ENCODE data around the gene GNB3. TPM values are rescaled to one million over a fixed set of nuclear protein-coding genes. Genes with fewer than 3 reads are reported as not detected.

GNB3 gene
- total and polyA plus RNA-seq, 9 of the 15 experiments (the other 6 are each of a cell fraction or from before 2014, with no cell fraction given): 1.4 to 5.8 (median 2.0) TPM

DNA sequence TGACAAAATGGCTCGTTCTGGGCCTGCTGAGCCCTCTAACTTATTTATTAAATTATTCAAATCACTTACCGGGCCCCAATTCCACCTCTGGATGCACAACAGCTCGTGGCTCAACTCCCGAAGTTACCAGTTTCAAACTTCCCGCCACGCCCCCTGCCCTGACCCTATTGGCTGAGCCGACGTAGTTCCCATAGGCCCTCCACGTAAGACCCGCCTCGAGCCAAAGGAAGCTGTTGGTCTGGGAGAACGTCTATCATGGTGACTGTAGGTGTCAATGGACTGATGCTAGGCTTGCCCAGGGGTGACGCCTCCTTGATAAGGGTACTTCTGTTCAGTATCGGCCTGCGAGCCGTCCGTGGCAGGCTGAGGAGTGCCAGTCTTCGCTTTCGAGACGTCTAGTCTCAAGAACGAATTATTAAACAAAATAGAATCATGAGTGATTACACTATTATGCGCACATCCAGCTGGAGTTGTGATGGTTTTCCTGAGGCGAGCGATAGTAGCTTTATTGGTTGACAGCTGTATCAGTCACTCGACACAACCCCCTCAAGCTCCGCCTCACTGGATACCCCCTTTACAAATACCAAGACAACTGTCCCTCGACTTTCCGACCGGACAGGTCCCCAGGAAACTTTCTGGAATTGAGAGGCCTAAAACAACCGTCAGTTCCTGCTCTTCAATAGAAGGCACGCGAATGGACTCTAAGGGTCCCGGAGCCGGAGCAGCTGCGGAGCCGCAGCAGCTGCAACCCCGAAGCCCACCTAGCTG lies 10.6 kb downstream of the GNB3 start, which contains the start of gene CDCA3 (continued):
- TF ChIP-seq NR3C1 (CRISPR knock-in tag; IDR thresholded peaks at IDR 0.05) (no peak), SRSF3 (IDR thresholded peaks at IDR 0.05; ENCODE audit: insufficient read depth, low read length) (no peak), ZNF668 (CRISPR knock-in tag; IDR thresholded peaks at IDR 0.05) (no peak), SMAD4 (CRISPR knock-in tag; conservative IDR thresholded peaks at IDR 0.05) (no peak), ZNF584 (CRISPR knock-in tag; IDR thresholded peaks at IDR 0.05; ENCODE audit: low read depth) (no peak), ELF1 (tag; IDR thresholded peaks at IDR 0.05) (no peak), NFIC (IDR thresholded peaks at IDR 0.05) (no peak), MAZ (CRISPR knock-in tag; conservative IDR thresholded peaks at IDR 0.05 in 1 of 2, IDR thresholded peaks at IDR 0.05 in 1 of 2) (no peak; a peak in 2 of 4 replicates), ZNF143 (CRISPR knock-in tag; IDR thresholded peaks at IDR 0.05) (no peak), CEBPB (tag; IDR thresholded peaks at IDR 0.05) (no peak), TGIF2 (CRISPR knock-in tag; IDR thresholded peaks at IDR 0.05) (no peak), SPI1 (IDR thresholded peaks at IDR 0.05; ENCODE audit: borderline replicate concordance, low read depth, low read length) (no peak), FOXK1 (CRISPR knock-in tag; IDR thresholded peaks at IDR 0.05; ENCODE audit: borderline replicate concordance) (no peak), TARDBP (IDR thresholded peaks at IDR 0.05) (no peak), HOXB6 (CRISPR knock-in tag; IDR thresholded peaks at IDR 0.05; ENCODE audit: borderline replicate concordance) (0 out of 2 replicates have a peak, but pooled peaks have one; percentile 54), ZBTB8A (IDR thresholded peaks at IDR 0.05; ENCODE audit: partially characterized antibody) (no peak), ZC3H11A (IDR thresholded peaks at IDR 0.05; ENCODE audit: low read depth, low read length) (no peak), SMAD1 (IDR thresholded peaks at IDR 0.05; ENCODE audit: low read depth, low read length, partially characterized antibody) (peak; percentile 46), MCM7 (IDR thresholded peaks at IDR 0.05) (no peak), ZFPM2 (CRISPR knock-in tag; IDR thresholded peaks at IDR 0.05) (no peak)
- TF ChIP-seq, protein P1, sequence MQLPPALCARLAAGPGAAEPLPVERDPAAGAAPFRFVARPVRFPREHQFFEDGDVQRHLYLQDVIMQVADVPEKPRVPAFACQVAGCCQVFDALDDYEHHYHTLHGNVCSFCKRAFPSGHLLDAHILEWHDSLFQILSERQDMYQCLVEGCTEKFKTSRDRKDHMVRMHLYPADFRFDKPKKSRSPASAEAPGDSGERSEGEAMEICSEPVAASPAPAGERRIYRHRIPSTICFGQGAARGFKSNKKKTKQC (CRISPR knock-in tag; IDR thresholded peaks at IDR 0.05): no peak
- TF ChIP-seq, protein P2, sequence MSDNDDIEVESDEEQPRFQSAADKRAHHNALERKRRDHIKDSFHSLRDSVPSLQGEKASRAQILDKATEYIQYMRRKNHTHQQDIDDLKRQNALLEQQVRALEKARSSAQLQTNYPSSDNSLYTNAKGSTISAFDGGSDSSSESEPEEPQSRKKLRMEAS (CRISPR knock-in tag; IDR thresholded peaks at IDR 0.05): peak; percentile 65; the same call in 1 of the 2 replicates
- TF ChIP-seq, protein P3, sequence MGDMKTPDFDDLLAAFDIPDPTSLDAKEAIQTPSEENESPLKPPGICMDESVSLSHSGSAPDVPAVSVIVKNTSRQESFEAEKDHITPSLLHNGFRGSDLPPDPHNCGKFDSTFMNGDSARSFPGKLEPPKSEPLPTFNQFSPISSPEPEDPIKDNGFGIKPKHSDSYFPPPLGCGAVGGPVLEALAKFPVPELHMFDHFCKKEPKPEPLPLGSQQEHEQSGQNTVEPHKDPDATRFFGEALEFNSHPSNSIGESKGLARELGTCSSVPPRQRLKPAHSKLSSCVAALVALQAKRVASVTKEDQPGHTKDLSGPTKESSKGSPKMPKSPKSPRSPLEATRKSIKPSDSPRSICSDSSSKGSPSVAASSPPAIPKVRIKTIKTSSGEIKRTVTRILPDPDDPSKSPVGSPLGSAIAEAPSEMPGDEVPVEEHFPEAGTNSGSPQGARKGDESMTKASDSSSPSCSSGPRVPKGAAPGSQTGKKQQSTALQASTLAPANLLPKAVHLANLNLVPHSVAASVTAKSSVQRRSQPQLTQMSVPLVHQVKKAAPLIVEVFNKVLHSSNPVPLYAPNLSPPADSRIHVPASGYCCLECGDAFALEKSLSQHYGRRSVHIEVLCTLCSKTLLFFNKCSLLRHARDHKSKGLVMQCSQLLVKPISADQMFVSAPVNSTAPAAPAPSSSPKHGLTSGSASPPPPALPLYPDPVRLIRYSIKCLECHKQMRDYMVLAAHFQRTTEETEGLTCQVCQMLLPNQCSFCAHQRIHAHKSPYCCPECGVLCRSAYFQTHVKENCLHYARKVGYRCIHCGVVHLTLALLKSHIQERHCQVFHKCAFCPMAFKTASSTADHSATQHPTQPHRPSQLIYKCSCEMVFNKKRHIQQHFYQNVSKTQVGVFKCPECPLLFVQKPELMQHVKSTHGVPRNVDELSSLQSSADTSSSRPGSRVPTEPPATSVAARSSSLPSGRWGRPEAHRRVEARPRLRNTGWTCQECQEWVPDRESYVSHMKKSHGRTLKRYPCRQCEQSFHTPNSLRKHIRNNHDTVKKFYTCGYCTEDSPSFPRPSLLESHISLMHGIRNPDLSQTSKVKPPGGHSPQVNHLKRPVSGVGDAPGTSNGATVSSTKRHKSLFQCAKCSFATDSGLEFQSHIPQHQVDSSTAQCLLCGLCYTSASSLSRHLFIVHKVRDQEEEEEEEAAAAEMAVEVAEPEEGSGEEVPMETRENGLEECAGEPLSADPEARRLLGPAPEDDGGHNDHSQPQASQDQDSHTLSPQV (IDR thresholded peaks at IDR 0.05): no peak

Data from K562 (cell line).